Mammary epithelial cell (primary cell): ENCODE results near the gene KCNIP3.

Experiments used
- EZH2 ChIP-seq: IDR thresholded peaks from 2 replicates; pipeline ENCODE4 v1.6.1; 2012; ENCODE audit warnings: low read length, inconsistent platforms, borderline replicate concordance
- TF ChIP-seq, protein P1 (sequence below), 2 donors: IDR thresholded peaks in 1 of 2; conservative IDR thresholded peaks in 1 of 2; 2 replicates each; pipeline ENCODE4 v1.5.1; 2011 to 2012; ENCODE audit warnings: inconsistent platforms in 2 of 2, low read length in 2 of 2, mild to moderate bottlenecking in 2 of 2, control low read depth in 1 of 2, low read depth in 1 of 2; ENCODE audit not compliant: insufficient read depth in 1 of 2; ENCODE audit errors: extremely low read depth in 1 of 2

DNA sequence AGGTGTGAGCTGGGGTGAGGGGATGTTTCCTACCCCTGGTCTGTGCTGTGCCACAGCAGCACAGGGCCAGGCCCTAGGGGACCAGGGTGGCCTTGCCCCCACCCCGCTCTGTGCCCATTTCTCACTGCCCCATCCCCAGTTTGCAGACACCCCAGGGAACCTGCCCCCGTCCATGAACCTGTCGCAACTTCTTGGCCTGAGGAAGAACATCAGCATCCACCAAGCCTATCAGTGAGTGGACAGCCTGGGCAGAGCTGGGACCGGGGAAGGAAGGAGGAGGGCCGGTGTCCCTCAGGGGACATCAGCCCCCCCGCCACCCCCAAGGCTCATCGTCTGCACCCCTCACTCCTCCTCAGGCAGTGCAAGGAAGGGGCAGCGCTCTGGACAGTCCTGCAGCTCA is 15.4 kb upstream of the KCNIP3 start:
- TF ChIP-seq, protein P1, sequence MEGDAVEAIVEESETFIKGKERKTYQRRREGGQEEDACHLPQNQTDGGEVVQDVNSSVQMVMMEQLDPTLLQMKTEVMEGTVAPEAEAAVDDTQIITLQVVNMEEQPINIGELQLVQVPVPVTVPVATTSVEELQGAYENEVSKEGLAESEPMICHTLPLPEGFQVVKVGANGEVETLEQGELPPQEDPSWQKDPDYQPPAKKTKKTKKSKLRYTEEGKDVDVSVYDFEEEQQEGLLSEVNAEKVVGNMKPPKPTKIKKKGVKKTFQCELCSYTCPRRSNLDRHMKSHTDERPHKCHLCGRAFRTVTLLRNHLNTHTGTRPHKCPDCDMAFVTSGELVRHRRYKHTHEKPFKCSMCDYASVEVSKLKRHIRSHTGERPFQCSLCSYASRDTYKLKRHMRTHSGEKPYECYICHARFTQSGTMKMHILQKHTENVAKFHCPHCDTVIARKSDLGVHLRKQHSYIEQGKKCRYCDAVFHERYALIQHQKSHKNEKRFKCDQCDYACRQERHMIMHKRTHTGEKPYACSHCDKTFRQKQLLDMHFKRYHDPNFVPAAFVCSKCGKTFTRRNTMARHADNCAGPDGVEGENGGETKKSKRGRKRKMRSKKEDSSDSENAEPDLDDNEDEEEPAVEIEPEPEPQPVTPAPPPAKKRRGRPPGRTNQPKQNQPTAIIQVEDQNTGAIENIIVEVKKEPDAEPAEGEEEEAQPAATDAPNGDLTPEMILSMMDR (conservative IDR thresholded peaks at IDR 0.05 in 1 of 2, IDR thresholded peaks at IDR 0.05 in 1 of 2; ENCODE audit: extremely low read depth in 1 of 2, insufficient read depth in 1 of 2, low read depth in 1 of 2, low read length in 2 of 2): no peak
- TF ChIP-seq EZH2: no peak
